Stimulated activated CD4-positive, alpha-beta T cell treated with anti-CD3 and anti-CD28 coated beads, Interleukin-1b, Interleukin-23, amount 100 ng/mL, for 4 hours (primary cell): ENCODE measurements around the gene DEPDC1B.
"Not testable (repeated sequence)": the region's sequence is repeated elsewhere in the genome, so short reads cannot be mapped to it uniquely, and the experiment has no call there.

Experiments used
- DNase-seq, 2 donors: peaks; one replicate each; pipeline ENCODE4 v3.0.0-alpha.2; 2020; ENCODE audit warnings: low read depth in 2 of 2

DEPDC1B gene

DNA sequence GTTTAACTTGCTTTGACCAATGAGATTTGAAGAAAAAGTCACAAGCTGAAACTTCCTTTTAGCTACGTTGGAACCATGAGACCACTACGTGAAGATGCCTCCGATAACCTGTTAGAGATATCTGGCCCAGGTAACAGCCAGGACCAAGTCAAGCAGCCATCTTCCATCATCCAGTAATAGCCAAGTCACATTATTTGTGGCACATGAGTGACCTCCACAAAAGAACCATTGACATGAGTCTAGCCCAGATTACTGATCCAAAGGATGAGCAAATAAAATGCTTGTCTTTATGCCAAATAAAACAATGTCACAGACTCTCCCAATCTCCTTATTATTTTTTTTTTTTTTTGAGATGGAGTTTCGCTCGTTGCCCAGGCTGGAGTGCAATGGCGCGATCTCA, 1.6 kb downstream of the DEPDC1B start:
- no peak for DNase-seq

DNA sequence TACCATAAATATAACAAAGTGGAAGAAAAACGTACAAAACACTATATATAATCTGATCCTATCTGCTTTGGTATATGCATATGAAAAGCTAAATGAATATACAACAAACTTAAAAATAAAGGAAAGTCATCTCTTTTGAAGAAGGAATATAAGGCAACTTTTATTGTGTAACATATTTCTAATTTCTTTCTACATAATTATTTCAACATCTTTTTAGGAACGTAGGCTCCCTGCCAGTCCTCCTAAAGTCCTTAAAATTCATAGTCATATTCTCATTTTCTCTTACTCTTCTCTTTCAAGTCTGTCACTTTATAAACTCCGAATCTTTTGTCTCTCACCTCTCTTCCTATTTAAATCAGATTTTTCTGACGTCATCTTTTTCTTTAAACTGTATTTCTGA, 9.6 kb downstream of the DEPDC1B start:
- DNase-seq: no peak

DNA sequence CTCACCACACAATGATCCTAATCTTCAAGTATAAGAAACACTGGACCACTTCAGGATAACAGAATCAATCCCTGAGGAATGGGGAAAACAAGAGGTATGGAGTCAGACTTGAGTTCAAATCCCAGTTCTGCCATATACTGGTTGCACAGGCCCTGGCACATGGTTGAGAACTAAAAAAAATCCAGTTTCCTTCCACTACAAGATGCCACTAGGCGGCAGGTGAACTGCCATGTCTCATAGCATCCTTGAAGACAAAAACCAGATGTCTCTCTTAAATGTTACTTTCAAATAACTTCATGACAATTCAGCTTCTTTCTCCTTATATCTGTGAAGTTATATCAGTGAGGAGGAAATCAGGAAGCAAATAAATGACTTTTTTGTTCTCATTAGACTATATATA, 11.0 kb downstream of the DEPDC1B start:
- DNase-seq: no peak

DNA sequence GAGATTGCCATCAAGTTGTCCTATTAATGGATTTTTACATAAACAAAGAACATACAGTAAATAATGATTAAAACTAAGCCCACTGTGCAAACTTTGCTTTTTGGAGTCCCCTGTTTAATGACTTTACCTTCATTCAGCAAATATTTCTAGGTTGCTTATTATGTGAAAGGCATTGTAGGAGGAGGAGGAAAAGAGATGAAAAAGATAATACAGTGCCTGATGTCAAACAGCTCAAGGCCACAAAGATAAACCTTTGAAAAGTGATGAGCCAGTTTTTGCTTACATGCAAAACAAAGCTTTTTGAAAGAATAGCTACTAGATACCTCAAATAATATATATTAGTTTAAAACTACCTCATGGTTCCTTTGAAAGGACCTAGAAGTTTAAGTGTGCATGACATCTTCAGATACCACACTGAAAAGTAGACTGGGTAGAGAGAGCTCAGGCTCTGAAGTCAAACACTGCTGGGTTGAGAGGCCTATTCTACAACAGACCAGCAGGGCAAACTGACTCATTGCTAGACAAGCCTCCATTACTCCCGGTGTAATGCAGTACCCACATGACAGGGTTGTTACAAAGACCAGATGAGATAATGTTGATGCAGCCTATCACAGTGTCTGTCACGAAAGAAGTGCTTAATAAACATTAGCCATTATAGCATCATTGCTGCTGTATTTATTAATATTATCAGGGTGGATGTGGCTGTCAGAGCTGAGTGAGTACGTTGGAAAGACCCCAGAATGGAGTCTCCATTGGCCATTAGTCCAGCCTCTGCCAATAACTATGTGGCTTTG, 11.8 kb downstream of the DEPDC1B start:
- DNase-seq: no peak

DNA sequence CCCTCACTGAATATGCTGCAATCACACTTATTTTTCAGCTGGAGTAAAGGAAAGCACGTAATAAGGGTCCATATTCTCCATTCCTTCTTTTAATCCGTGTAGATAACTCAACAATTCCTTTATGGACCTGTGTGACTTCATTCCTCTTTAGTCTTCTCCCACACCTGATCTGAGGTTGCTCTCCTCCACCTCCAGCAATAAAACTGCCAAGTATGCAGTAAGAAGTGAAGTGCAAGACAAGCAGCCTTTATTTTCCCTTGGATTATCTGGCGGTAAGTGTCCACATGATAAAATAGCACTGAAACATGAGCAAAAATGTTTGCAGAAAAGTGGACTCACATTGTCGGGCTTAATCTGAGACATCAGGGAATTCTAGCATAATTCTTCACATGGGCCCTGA, 13.8 kb downstream of the DEPDC1B start:
- no peak for DNase-seq

DNA sequence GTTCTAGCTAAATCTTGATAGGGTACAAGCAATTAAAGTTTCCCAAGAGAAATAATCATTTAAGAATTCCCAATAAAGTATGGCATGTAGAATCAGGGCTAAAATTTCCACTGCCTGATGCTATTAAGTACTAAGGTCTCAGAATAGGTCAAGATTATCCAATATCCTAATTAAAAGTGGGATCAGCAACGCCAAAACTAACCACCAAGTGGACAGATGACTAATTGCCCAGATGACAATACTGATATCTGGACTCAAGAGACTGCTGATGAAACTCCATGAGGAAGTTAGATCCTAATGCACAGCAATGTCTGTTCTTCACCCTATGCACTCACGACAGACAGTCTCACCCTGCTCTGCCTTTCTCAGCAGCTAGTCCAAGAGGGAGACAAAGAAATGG, 14.3 kb downstream of the DEPDC1B start:
- DNase-seq: no peak

DNA sequence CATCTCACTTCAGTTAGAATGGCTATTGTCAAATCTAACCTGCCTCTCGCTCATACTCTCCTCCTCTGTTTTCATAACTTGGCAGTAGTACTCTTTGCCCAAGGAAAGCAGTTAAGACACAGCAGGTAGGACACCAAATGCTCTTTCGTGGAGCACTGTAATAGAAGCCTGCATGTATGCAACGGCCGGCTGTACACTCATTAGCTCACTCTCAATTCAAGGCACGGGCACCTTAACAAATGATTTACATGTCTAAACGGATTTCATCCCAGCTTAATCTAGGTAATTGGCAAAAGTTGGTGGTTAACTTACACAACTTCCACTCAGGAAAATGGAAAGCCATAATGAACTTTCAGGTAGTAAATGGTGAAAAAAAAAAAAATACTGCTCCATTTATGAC, 14.9 kb downstream of the DEPDC1B start:
- DNase-seq: no peak

DNA sequence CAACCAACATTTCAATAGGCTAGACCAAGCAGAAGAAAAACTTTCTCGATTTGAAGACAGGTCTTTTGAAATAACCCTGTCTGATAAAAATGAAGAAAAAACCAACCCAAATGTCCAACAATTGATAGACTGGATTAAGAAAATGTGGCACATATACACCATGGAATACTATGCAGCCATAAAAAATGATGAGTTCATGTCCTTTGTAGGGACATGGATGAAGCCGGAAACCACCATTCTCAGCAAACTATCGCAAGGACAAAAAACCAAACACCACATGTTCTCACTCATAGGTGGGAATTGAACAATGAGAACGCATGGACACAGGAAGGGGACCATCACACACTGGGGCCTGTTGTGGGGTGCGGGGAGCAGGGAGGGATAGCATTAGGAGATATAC, 18.0 kb downstream of the DEPDC1B start:
- DNase-seq: not testable (repeated sequence)

DNA sequence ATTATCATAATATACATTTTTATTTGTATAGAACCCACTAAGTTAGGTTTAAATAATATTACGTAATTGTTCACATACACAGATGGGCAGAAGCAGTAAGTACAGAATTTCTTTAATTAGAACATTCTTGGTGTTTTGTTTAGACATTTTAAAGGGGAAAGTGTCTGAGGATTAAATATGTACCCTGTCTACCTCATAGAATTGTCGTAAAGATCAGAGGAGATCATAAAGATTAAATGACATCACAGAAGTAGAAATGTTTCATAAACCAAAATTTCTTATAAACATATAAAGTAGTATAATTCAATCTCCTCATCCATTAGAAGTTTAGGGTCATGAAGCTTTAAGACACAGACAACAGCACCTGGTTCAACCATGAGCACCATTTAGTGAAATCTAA, 20.1 kb downstream of the DEPDC1B start:
- DNase-seq: no peak

DNA sequence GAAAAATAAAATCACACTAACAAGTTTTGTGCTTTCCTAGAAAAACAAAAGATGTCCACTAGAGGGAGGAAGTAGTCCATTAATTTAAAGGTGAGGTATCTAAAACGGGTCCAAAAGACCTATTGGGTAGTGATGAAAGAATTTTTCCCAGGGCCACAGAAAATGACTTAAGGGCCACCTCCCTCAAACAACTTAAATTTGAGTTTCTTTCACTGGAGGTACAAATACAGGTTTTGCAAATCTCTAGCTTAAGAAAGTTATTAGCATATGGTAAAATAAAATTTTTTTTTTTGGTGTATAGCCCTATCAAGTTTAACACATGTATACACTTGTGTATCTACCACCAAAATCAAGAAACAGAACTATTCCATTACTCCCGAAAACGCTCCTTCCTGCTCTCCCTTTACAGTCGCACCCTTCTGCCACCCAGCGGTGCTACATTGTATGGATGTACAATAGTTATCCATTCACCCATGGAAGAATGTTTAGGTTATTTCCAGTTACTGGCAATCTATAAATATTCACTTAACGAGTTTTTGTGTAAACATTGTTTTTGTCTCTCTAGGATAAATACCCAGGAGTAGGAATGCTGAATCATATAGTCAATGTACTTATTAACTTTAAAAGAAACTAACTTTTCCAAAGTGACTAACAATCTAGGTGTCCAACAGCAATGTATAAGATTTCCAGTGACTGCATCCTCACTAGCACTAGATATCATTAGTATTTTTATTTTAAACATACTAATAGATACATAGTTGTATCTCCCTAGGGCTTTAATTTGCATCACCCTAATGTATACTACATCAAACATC, 21.9 kb downstream of the DEPDC1B start:
- DNase-seq: no peak

DNA sequence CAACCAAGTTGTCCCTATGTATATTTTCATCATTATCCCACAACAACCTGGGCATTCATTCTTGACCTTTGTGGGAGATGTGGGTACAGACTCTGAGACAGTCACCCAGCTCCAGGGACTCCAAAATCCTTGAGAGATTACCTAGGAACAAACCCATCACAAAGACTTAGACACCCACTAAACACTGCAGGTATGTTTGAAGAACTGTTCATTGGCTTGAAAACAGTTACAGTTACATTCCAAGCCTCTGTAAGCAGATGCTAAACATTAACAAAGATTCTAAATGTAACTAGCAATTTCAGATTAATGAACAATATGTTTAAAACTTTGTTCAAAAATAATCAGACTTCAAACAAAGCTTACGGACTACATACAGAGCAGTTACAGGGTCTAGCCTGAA, 24.7 kb downstream of the DEPDC1B start:
- DNase-seq: no peak

DNA sequence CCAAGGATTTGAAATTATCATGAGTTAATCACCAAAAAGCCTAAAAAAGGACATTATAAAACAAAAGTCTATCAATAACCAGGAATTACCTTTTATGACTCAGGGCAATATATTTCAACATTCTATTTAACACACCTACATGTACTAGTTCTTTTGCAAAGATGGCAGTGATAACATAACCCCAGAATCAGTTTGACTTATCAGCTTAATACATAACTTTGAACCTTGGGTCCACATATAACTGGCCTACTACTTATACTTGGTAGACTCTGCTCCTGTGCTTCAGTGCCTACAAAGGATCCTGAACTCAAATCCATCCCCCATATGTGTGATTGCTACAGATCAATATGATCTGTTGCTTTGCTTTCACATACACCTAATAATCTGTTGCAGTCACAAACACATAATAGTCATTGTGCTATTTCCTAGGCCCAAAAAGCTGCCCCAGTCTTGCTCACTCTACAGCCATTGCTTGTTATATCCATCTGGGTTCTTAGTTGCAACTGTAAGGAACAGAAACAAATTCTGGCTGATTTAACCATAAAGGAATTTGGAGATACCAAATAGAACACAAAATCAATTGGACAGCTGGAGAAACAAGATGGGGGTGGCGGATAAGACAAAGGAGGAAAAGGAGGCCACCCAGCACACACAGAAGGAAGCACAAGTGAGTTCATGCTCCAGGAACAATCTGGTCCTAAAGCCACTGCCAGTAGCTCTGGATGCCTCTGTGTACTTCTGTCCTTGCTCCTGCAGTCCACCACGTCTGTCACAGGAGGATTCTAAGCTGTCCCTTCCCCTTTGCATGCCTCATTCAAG, 25.5 kb downstream of the DEPDC1B start:
- no peak for DNase-seq

DNA sequence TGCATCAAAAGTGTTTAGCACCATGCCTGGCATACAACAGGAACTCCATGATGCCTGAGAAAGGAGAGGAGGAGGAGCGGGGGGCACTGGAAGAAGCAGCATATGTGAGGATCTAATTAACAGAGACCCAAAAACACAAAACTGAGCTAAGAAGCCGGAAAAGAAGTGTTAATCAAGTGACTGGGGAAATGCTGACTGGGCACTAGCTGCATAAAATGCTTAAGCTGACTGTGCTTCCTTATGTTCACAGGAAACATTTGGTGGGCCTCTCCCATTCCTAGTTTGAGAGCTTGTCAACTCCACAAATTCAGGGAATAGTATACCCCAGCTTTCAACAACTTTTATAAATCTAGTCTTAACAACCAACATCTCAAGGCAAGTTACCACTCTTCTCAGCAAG, 26.6 kb downstream of the DEPDC1B start:
- DNase-seq: no peak

DNA sequence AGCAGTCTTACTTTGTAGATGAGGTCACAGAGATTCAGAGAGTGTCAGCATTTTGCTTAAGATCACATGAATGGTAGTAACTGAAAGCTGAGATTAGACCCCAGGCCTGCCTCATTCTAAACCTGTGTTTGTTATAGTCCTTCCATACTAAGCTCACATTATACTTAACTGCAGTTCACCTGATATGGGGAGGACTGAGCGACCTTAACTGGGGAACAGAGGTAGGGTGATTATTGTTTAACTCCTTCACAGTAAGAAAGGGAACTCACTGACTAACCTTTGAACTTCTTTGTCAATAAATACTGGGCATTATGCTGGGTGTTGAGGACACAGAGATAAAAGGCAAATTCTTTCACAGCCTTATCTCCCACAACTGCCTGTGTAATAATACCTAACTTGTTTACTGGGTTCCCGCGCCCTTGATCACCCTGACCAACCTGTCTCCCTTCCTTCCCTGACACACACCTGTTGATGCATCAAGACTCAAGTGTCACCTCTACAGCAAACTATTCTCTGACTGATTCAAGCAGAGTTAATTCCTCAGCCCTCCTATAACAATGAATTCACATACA, 27.2 kb downstream of the DEPDC1B start:
- no peak for DNase-seq

DNA sequence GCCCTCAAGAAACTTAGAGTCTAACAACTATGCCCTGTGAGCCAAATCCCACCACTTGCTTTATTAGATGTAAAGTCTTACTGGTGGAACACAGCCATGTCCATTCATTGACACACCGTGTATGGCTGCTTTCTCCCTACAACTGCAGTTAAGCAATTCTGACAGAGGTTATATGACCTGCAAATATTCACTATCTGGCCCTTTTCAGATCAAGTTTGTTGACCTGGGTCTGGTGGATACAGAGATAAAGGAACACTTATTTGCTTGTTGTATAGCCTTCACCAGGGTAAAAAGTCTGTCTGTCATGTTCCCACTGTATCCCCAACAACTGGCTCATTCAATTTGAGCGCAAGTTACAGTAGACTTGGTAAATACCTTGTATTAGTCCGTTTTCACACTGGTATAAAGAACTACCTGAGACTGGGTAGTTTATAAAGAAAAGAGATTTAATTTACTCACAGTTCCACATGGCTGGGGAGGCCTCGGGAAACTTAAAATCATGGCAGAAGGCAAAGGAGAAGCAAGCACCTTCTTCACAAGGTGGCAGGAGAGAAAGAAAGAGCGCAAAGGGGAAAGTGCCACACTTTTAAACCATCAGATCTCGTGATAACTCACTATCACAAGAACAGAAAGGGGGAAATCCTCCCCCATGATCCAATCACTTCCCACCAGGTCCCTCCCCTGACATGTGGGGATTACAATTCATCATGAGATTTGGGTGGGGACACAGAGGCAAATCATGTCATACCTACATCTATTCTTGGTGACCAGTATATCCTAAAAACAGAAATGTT, 27.9 kb downstream of the DEPDC1B start:
- DNase-seq: no peak

DNA sequence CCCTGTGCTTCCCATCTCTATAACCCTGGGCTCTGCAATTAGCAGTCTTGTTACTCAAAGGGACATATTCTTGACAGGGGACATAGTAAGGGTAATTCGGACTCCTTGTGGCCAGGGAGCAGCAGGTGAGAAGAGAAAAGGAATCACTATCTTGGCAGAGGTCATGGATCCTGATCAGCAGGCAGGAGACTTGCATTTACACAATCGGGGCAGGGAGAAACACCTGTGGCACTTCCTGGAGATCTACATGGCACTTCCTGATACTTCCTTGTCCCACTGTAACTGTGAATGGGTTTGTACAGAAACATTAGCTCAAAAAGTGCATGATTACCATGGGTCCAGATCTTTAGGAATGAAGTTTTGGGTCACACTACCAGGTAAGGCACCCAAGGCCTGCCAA, 29.2 kb downstream of the DEPDC1B start:
- DNase-seq: no peak

DNA sequence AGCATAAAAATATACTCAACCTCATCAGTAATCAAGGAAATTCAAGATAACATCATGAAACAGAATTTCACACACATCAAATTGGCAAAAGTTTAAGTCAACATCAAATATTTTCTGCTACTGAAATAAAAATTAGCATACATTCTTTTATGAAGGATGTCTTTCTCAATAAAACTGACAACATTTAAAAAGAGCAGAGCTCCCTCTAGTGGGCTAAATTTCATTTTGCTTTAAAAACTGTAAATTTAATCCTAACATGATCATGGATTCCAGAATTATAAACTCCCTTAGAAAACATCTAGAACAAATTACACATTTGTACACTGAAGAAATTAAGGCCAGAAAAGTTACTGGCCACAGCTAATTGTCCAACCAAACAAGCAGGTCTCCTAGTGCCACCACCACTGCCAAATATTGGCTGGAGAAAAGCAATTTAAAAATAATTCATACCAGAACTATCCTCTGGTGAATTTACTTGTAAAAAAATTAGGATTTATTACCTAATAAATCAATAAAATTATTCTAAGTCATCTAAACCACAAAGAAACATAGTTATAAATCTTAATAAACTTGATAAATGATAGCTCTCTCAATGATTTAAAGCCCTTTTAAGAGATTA, 31.2 kb downstream of the DEPDC1B start:
- no peak for DNase-seq

DNA sequence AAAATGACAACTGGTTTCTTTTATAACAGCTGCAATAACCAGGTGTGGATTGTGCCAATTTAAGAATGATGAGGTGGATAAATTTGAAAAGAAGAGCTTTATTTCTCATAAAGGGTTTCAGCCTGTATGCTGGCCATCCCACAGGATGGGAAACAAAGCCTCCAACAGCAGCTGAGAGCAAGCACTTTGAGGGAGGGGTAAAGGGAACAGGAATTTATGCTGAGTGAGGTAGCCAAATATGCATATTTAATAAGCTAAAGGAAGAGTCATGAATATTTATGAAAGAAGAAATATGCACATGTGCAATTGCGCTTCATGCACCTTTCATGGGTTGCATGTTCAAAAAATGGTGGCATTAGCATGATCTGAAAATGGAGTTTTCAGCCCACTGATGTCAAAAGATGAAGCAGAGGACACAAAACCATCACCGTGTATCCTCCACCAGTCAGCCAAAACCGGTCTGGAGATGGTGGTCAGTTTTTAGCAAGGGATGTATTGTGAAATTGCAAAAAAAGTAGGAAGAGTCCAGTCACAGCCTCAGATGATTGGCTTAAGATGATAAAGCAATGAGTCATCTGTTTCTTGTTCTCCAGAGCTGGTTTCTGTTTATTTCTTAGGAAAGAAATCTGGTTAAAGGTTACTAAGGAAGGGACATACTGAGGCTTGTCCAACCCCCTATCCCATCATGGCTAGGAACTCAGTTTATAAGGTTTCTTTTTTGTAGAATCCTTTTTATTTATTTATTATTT, 47.9 kb downstream of the DEPDC1B start:
- DNase-seq: no peak

DNA sequence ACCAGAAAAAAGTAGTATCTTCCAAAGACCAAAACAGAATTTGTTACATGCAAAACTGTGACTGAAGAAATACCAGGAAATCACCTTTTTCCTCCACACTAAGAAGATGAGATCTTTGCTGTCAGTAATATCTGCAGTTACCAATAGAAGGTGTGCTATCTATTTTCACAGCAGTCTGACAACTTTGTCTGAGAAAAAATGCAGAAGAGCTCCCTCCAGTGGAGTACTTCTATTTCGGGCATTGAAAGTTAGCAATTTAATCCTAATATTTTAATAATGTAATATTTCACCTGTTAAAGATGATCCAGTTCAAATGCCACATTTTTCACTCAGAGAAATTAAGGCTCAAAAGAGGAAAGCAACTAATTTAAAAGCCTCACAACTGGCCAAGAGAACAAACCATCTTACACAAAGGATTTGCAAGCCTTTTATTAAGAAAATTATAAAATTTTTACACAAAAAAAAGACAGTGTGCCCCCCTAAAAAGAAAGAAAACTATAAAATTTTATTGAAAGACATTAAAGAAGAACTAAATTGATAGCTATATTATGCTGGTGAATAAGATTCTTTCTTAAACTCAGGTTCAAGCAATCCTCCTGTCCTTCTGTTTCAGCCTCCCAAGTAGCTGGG, 50.6 kb downstream of the DEPDC1B start:
- DNase-seq: no peak

DNA sequence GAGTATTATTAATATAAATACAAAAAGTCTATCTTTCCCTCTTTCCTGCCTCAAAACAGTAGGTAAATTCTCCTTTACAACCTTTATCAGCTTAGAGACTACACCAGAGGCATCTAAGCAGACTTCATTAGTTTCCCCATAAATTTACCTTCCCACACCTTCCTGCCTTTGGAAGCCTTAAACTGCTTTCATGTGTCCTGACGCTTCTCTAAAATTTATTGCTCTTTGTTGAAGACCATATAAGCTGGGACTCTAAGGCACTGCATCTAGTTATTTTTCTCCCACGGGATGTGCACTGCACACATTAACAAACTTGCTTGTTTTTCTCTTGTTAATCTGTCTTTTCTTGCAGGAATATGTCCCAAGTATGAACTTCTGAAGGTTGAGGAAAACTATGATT, 51.8 kb downstream of the DEPDC1B start:
- no peak for DNase-seq
